ENCODE measurements around the gene TTC4.

The TTC4 gene

GRCh38 chr1:54723985-54724384 is 8.3 kb downstream of the TTC4 start:
- no peaks in the 10 kb centered on the region for H3K9me3 ChIP-seq
- H3K4me1 ChIP-seq (ENCODE audit: control insufficient read depth in 1 of 2, insufficient read depth in 1 of 2, low read depth in 1 of 2, low read length in 1 of 2), result no peaks in the 10 kb centered on the region
- H3K27ac ChIP-seq, result no peak overlapping the region
- TF ChIP-seq CTCF (IDR thresholded peaks at IDR 0.05), result no peak
- peaks cover 47% of the 10 kb centered on the region for H3K36me3 ChIP-seq
- no peaks in the 10 kb centered on the region for H3K27me3 ChIP-seq
- H3K4me3 ChIP-seq (ENCODE audit: low read depth in 1 of 2, low read length in 1 of 2), result no peak overlapping the region

- no peak for TF ChIP-seq CTCF (IDR thresholded peaks at IDR 0.05)
- no peak overlapping the region for H3K4me3 ChIP-seq (ENCODE audit: low read depth in 1 of 2, low read length in 1 of 2)
- peaks cover 55% of the 10 kb centered on the region for H3K36me3 ChIP-seq
- H3K27me3 ChIP-seq, result no peaks in the 10 kb centered on the region
- H3K4me1 ChIP-seq (ENCODE audit: control insufficient read depth in 1 of 2, insufficient read depth in 1 of 2, low read depth in 1 of 2, low read length in 1 of 2), result no peaks in the 10 kb centered on the region
- H3K27ac ChIP-seq, result no peak overlapping the region
- H3K9me3 ChIP-seq, result no peaks in the 10 kb centered on the region
Measured at GRCh38 chr1:54724771-54725170, 9.1 kb downstream of the TTC4 start.

GRCh38 chr1:54728027-54728426 is 12.4 kb downstream of the TTC4 start:
- peaks cover 64% of the 10 kb centered on the region for H3K36me3 ChIP-seq
- no peak overlapping the region for H3K4me3 ChIP-seq (ENCODE audit: low read depth in 1 of 2, low read length in 1 of 2)
- no peaks in the 10 kb centered on the region for H3K9me3 ChIP-seq
- H3K4me1 ChIP-seq (ENCODE audit: control insufficient read depth in 1 of 2, insufficient read depth in 1 of 2, low read depth in 1 of 2, low read length in 1 of 2), result no peaks in the 10 kb centered on the region
- H3K27me3 ChIP-seq, result no peaks in the 10 kb centered on the region
- no peak overlapping the region for H3K27ac ChIP-seq
- TF ChIP-seq CTCF (IDR thresholded peaks at IDR 0.05), result no peak

GRCh38 chr1:54736685-54737084 is 21.0 kb downstream of the TTC4 start:
- no peaks in the 10 kb centered on the region for H3K27me3 ChIP-seq
- peaks cover 77% of the 10 kb centered on the region for H3K36me3 ChIP-seq
- H3K4me3 ChIP-seq (ENCODE audit: low read depth in 1 of 2, low read length in 1 of 2), result no peak overlapping the region
- H3K4me1 ChIP-seq (ENCODE audit: control insufficient read depth in 1 of 2, insufficient read depth in 1 of 2, low read depth in 1 of 2, low read length in 1 of 2), result no peaks in the 10 kb centered on the region
- H3K27ac ChIP-seq, result no peak overlapping the region
- no peaks in the 10 kb centered on the region for H3K9me3 ChIP-seq
- no peak for TF ChIP-seq CTCF (IDR thresholded peaks at IDR 0.05)

- peaks cover 84% of the 10 kb centered on the region for H3K36me3 ChIP-seq
- no peaks in the 10 kb centered on the region for H3K27me3 ChIP-seq
Measured at GRCh38 chr1:54738244-54738643, 22.6 kb downstream of the TTC4 start.

More at GRCh38 chr1:54738244-54738643, 22.6 kb downstream of the TTC4 start:
- Histone ChIP-seq H3K4me3 (ENCODE audit: low read depth in 1 of 2, low read length in 1 of 2) (no peak overlapping the region), H3K4me1 (ENCODE audit: control insufficient read depth in 1 of 2, insufficient read depth in 1 of 2, low read depth in 1 of 2, low read length in 1 of 2) (no peaks in the 10 kb centered on the region), H3K27ac (no peak overlapping the region), H3K9me3 (no peaks in the 10 kb centered on the region)
- no peak for TF ChIP-seq CTCF (IDR thresholded peaks at IDR 0.05)
